ENCODE results near the gene PRCC.
A peak's percentile ranks its signal among the peaks of the same experiment; 100 is the strongest.

The PRCC gene

DNA sequence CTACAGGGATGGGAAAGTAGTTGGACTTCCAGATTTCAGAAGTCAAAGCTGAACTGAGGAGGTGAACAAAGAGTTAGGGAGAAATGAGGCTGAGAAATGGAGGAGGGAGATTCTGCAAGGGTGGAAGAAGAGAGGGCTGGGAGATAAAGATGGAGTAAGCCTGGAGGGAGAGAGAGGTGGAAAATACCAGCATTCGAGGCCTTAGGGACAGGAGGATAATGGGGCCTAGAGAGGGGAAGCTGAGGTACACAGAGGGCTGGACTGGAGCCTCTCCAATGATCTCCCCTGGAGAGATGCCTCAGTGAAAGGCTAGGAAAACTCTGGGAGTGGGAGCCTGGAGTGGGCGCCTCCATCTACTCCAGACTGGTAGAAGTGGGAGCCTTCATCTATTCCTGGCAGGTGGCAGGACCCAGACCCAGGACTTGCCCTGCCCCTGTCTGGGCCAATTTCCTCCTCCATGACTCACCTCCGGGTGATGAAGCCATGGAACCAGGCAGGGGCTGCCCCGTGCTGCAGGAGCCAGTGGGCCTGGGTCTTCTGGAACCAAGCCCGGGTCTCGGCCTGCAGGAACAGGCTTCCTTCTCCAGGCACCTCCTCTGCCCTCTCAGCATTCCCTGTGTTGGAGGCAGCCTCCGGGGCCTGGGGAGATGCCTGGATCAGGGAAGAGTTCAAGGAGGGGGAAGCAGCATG is 47.4 kb downstream of the PRCC start:
- H3K36me3 Mint-ChIP-seq (ENCODE audit: low read depth): no peaks in the 10 kb centered on the region
- peak overlapping the region; percentile 31 to 67 (median 59) for H3K4me3 Mint-ChIP-seq
- no peaks in the 10 kb centered on the region for H3K9me3 Mint-ChIP-seq
- H3K27ac Mint-ChIP-seq: peak overlapping the region; percentile 86 to 91 (median 91)
- peaks cover 20% of the 10 kb centered on the region for H3K27me3 Mint-ChIP-seq (ENCODE audit: low read depth)
- TF ChIP-seq CTCF (IDR thresholded peaks at IDR 0.05; ENCODE audit: unreplicated experiment in 3 of 3): no peak
- peaks cover 50% of the 10 kb centered on the region for H3K4me1 Mint-ChIP-seq

DNA sequence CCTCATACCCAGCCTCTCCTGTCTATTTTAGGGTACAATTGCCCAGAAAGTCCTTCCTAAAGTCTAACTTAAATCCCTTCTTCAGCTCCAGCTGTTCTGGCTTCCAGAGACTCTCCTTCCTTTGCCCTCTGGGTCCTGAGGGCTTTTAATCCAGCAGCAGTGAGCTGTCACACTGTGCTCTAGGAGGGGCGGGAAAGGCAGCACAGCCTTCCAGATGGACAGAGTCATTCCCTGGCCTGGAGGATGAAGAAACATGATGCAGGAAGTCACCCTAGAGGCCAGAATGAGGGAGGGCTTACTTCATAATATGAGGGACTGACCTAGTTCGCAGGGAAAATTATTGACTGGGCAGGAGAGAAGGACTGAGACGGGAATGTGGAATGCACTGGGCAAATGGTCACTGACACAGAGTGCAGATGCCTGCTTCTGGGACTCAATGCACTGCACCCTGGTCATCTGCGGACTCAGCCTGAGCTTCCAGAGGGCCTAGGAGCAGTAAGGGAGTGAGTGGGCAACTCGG is 48.0 kb downstream of the PRCC start:
- H3K27ac Mint-ChIP-seq: peak overlapping the region; percentile 86 to 91 (median 91)

DNA sequence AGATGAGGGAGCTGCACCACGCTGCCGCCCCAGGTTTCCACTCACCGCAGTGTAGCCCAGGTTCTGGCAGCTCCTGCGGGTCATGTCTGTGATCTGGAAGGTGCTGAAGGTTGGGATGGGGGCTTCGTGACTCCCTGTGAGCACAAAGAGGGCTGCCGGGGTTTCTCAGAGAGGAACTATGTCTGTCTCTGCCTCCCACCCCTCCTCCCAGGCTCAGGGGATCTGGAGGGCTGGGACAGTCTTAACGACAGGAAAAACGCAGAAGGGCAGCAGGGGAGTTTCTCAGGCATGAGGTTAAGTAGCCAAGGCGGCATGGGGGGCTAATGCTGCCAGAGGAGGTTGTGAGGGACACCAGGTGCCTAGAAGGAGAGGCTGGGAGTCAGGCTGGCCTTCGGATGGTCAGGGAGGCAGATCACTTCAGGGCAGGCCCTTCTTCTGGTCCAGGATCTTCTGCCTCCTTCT is 48.7 kb downstream of the PRCC start:
- TF ChIP-seq CTCF (IDR thresholded peaks at IDR 0.05; ENCODE audit: unreplicated experiment in 3 of 3): no peak
- H3K27me3 Mint-ChIP-seq (ENCODE audit: low read depth): peaks cover 23% of the 10 kb centered on the region
- no peak overlapping the region for H3K4me3 Mint-ChIP-seq
- no peaks in the 10 kb centered on the region for H3K36me3 Mint-ChIP-seq (ENCODE audit: low read depth)
- peak overlapping the region in 2 of 3 experiments; percentile 86 to 91 for H3K27ac Mint-ChIP-seq
- H3K9me3 Mint-ChIP-seq: peaks cover 6% of the 10 kb centered on the region
- peaks cover 47% of the 10 kb centered on the region for H3K4me1 Mint-ChIP-seq

More for the DNA sequence above, 48.0 kb downstream of the PRCC start:
- H3K36me3 Mint-ChIP-seq (ENCODE audit: low read depth): no peaks in the 10 kb centered on the region
- peaks cover 50% of the 10 kb centered on the region for H3K4me1 Mint-ChIP-seq
- no peak for TF ChIP-seq CTCF (IDR thresholded peaks at IDR 0.05; ENCODE audit: unreplicated experiment in 3 of 3)
- peak overlapping the region; percentile 76 to 87 (median 82) for H3K4me3 Mint-ChIP-seq
- no peaks in the 10 kb centered on the region for H3K9me3 Mint-ChIP-seq
- H3K27me3 Mint-ChIP-seq (ENCODE audit: low read depth): peaks cover 20% of the 10 kb centered on the region

GRCh38 chr1:156816561-156817328 is 49.4 kb downstream of the PRCC start, which contains the start of gene SH2D2A:
TSS of gene SH2D2A (minus strand) at chr1:156816848. CDS start at chr1:156816708, 140 bp downstream.
- no peaks in the 10 kb centered on the region for H3K36me3 Mint-ChIP-seq (ENCODE audit: low read depth)
- peaks cover 40% of the 10 kb centered on the region for H3K4me1 Mint-ChIP-seq
- H3K4me3 Mint-ChIP-seq: no peak within 1 kb of the TSS
- TF ChIP-seq CTCF (IDR thresholded peaks at IDR 0.05; ENCODE audit: unreplicated experiment in 3 of 3): no peak
- peaks cover 23% of the 10 kb centered on the region for H3K27me3 Mint-ChIP-seq (ENCODE audit: low read depth)
- peak within 1 kb of the TSS; percentile 86 to 91 (median 91) for H3K27ac Mint-ChIP-seq
- peaks cover 6% of the 10 kb centered on the region for H3K9me3 Mint-ChIP-seq

DNA sequence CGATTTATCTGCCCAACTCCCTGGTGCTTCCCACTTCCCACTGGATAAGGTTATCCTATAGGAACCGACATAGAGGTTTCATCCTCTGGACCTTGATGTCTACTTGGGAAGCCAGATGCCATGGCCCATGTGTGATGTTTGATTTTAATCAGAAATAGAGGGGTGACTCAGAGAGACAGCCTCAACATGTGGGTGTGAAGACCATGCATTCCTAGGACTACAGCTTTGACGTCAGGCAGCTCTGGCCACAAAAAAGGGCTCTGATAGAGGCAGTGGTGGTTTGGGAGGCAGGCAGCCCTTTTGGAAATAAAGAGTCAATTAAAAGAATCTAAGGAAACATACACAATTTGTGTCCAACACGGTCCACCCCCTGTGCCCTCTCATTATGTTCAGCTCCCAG is 54.5 kb downstream of the PRCC start:
- TF ChIP-seq CTCF (IDR thresholded peaks at IDR 0.05; ENCODE audit: unreplicated experiment in 3 of 3): no peak
- Mint-ChIP-seq H3K27ac (no peak overlapping the region), H3K27me3 (ENCODE audit: low read depth) (peaks cover 17% of the 10 kb centered on the region), H3K36me3 (ENCODE audit: low read depth) (no peaks in the 10 kb centered on the region), H3K9me3 (peaks cover 8% of the 10 kb centered on the region), H3K4me1 (peaks cover 9% of the 10 kb centered on the region), H3K4me3 (no peak overlapping the region)

All from nephron (organoid).